SK-N-SH (cell line): ENCODE results near the gene MAST4.

Source experiments
- FOSL2 ChIP-seq: IDR thresholded peaks from 2 replicates; pipeline ENCODE4 v1.4.0; 2012; ENCODE audit warnings: low read depth, mild to moderate bottlenecking, moderate library complexity, borderline replicate concordance
- POLR2AphosphoS5 ChIP-seq: IDR thresholded peaks from 2 replicates; pipeline ENCODE4 v1.6.1; 2012; ENCODE audit warnings: low read depth, low read length

DNA sequence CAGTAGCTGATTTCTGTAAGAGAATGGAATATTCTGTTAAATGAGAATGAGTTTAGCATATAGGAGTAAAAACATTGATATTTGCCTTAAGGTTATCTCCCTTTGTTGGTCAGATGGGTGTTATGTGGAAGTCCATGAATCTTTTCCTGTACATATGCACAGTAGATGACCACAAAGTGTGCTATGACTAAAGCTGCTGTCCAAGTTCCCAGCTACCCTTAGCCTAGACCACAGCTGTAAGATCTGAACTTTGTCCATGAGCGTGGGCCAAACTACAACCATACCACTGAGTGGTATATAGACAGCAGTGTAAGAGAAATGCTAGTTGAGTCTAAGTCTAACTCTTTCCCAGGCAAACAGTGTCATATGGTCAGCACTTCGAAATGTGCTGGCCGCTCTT lies 551.6 kb downstream of the MAST4 start:
- TF ChIP-seq POLR2AphosphoS5: no peak
- no peak for TF ChIP-seq FOSL2
